Motor neuron (in vitro differentiated cells): ENCODE data around the gene DAG1. TPM values are rescaled to one million over a fixed set of nuclear protein-coding genes. Genes with fewer than 3 reads are reported as not detected.

Source experiments
- ATAC-seq, 8 experiments: fragments of 200-7000 bp; cut with Tn5 transposase; replicated peaks in 6 of 8; 2 replicates each; pipeline ENCODE4 v1.8.0; 2021; ENCODE audit warnings: mild to moderate bottlenecking in 8 of 8, moderate library complexity in 8 of 8
- H3K27ac ChIP-seq, 2 donors: fragments of 250-450 bp; sonication (Bioruptor Pico); 2 replicates each; pipeline ENCODE4 v1.9.0; 2021; ENCODE audit warnings: antibody characterized with exemption in 2 of 2, mild to moderate bottlenecking in 2 of 2, moderate library complexity in 1 of 2
- H3K4me1 ChIP-seq, 2 donors: fragments of 250-450 bp; sonication (Bioruptor Pico); replicated peaks in 1 of 2; 2 replicates each; pipeline ENCODE4 v1.6.1; 2021; ENCODE audit warnings: antibody characterized with exemption in 2 of 2, mild to moderate bottlenecking in 2 of 2, moderate library complexity in 1 of 2
- H3K4me3 ChIP-seq, 5 donors: fragments of 250-450 bp; sonication (Bioruptor Pico); 2 replicates each; pipeline ENCODE4 v1.9.0; 2021; ENCODE audit warnings: antibody characterized with exemption in 5 of 5, mild to moderate bottlenecking in 5 of 5, moderate library complexity in 4 of 5
- WGBS, 10 experiments: fragments of 450-650 bp; shearing (Covaris generic); methylation state at CpG; one replicate each; pipeline ENCODE4 v1.0.0; 2022; 5-methylcytosine and 5-hydroxymethylcytosine counted together
- in situ Hi-C, 9 experiments: fragments of 400-800 bp; cut with MboI; loops; one replicate each; pipeline ENCODE4 v1.15.0; 2021; ENCODE audit warnings: low sequenced_read_pairs in 9 of 9, low pct_unique_long_range_greater_than_20kb in 2 of 9; ENCODE audit not compliant: unreplicated experiment in 9 of 9
- total RNA-seq, 8 experiments: library from RNA; unstranded; fragments of 300-600 nt; gene quantifications; 2 replicates each; pipeline versions ENCODE4 v1.2.3 to v1.2.4, GENCODE V29; 2022

Gene DAG1
- 10 to 100 TPM; 21.6 to 69.1 (median 37.5) TPM for total RNA-seq

DNA sequence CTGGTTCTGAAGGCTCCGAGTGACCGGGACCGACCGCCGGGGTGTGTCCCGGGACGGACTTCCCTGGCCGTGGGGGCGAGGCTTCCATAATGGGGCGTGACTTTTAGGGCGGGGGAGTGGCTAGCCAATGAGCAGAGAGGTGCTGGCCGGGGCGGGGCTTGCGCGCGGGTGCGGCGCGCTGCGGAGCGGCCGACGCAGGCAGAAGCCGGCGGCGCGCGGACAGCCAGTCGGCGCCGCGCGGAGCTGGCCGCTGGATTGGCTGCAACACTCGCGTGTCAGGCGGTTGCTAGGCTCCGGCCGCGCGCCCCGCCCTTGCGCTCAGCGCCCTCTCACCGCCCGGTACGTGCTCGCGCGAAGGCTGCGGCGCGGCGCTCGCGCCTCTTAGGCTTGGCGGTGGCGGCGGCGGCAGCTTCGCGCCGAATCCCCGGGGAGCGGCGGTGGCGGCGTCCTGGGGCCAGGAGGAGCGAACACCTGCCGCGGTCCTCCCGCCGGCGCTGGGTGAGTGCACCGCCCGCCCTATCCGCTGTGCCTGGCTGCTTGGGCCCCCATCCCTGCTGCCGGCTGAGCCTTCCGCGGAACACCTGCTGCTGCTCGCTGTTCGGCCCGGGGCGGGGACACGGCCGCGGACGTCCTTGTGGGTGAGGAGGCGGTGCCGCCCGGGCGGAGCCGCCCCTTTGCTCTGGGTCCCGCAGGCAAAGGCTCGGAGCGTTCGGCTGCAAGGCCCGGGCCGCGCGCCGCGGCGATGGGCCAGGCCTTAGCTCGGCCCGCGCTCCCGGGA lies at the start of gene DAG1:
Gene DAG1, plus strand, starts transcription at position 332 of the 778 bp plus-strand sequence. CDS start 40,268 bp downstream, outside the sequence.
- Histone ChIP-seq H3K4me1 (peaks cover 14 to 18% of the 10 kb centered on the region in 2 donors), H3K4me3 (peak within 1 kb of the TSS; percentile 61 to 97 (median 72)), H3K27ac (peak within 1 kb of the TSS; percentile 81 to 93)
- ATAC-seq: peak; percentile 77 to 92 (median 90)
- WGBS, 10 experiments: 0% methylated on average over 1 to 4 of the region's 108 CpGs; no CpG with 5 or more reads in 6 of the 10 experiments
- in situ Hi-C loops: no loop called here

DNA sequence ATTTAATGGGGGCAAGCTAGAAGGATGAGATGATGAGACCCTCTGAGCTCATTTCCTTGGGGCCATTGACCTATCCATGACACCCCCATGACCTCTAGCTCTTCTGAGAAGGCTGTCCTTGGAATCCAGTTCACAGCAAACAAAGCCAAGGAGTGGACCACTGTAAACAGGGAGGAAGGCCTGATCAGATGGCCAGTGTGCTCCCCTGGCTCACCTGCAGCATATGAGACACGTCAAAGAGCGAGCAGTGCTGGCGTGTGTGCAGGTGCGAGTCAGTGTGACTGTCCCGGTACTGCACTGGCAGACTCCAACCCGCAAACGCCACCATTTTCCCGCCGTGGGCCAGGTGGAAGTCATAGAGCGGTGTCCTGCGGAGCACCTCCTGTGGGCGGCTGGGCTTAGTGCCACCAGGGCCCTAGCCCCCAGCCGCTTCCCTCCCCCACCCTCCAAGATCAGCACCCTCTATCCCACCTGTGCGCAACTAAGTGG lies 48.1 kb upstream of the DAG1 start:
- Histone ChIP-seq H3K27ac (peak overlapping the region; percentile 54 to 60), H3K4me1 (no peaks in the 10 kb centered on the region), H3K4me3 (peak overlapping the region; percentile 34 to 48 (median 38))
- peak in 5 of 8 experiments; percentile 46 to 76 (median 67) for ATAC-seq
- in situ Hi-C loops: no loop called here
- 28 to 50% methylated on average over 2 of the region's 14 CpGs; no CpG with 5 or more reads in 8 of the 10 experiments for whole genome bisulfite sequencing, 10 experiments

DNA sequence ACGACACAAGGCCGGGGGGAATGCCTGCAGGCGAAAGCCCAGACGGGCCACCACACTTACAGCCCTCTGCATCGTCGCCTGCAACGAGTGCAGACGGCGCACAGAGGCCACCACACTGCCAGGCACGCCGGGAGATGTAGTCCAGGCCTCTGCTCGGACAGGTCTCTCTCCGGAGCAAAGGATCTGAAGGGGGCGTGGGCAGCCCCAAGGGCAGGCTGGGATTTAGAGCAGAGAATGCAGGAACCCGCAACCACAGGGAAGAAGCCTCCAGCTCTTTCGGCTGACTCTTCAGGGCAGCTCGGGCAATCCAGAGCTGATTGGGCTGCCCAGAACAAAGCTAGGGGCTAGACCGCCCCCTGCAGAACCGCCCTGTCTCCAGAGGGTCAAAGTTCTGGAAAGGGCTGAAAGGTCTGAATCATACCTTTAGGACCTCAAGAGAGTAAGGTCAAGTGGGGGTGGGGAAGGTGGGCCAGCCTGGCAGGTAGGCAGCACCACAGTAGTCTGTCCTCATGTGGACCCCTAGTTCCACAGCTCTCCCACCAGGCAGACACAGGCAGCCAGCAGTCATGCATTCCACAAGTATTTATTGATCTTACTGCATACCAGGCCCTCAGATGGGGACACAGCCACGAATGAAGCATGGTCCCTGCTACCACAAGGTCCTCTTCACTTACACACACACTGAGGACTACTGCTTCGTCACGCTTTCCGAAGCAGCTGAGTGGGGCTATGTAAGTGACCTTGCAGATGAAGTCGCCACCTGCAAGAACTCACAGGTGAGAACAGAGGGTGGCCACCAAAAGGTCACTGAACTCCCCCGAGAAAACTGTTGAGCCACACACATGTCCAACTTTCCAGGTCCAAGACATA lies 47.5 kb upstream of the DAG1 start, which contains the start of gene AMT:
Gene AMT, minus strand, starts transcription at position 95 of the 870 bp plus-strand sequence. Its CDS starts 23 bp downstream, at position 72.
- ATAC-seq: peak in 6 of 8 experiments; percentile 59 to 96 (median 90)
- in situ Hi-C loops: no loop called here
- WGBS, 10 experiments: 50 to 100% (median 93%) methylated on average over 1 to 4 of the region's 25 CpGs; no CpG with 5 or more reads in 5 of the 10 experiments
- no peaks in the 10 kb centered on the region for H3K4me1 ChIP-seq
- H3K27ac ChIP-seq: peak within 1 kb of the TSS; percentile 54 to 60
- H3K4me3 ChIP-seq: peak within 1 kb of the TSS; percentile 34 to 48 (median 38)

DNA sequence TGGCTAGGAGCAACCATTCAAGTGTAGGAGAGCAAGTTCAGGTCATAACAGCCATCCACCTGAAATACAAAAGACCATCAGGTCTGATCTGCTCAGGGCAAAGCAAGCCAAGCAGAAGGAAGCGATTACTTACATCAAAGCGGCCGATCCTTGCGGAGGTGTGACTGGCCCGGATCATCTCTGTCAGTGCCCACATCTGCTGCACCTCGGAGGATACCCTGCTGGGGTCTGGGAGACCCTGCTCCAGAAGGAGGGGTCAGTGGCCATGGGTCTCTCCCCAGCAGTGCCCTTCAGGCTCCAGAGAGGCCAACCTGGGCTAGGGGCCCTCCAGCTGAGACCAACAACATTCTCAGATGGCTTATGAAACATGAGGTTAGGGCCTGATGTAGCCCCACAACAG lies 45.3 kb upstream of the DAG1 start:
- ATAC-seq: no peak
- H3K4me3 ChIP-seq: no peak overlapping the region
- in situ Hi-C loops: loop anchor here in 4 of 9 experiments (25.0 kb wide), 3 partner anchors 88 to 438 kb away; partner anchors contain the start of genes CCDC71 (in 2 of the 4), KLHDC8B (in 2 of the 4), USP4 (in 2 of the 4) and P4HTM (in 1 of the 4)
- no peak overlapping the region for H3K27ac ChIP-seq
- 20 to 94% methylated on average over 1 to 6 of the region's 6 CpGs; no CpG with 5 or more reads in 8 of the 10 experiments for WGBS, 10 experiments
- H3K4me1 ChIP-seq: peaks cover 4 to 5% of the 10 kb centered on the region in 2 donors

DNA sequence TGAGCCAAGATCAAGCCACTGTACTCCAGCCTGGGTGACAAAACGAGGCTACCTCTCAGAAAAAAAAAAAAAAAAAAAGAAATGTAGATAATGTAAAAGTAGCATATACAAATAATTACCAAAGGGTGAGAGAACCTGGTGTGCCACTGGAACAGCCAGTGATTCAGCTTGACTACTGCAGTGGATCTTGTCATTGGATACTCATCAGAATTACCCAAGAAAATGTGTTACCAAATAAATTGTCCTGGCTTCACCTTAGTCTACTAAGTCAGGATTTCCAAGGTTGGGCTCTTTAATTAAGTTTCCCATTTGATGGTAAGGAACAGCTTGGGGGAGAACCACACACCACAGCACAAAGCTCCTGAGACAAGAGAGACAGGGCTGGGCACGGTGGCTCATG lies 42.5 kb upstream of the DAG1 start:
- 60 to 100% (median 100%) methylated on average over 1 to 2 of the region's 2 CpGs; no CpG with 5 or more reads in 1 of the 10 experiments for WGBS, 10 experiments
- H3K4me1 ChIP-seq: peaks cover 4 to 5% of the 10 kb centered on the region in 2 donors
- in situ Hi-C loops: loop anchor here in 4 of 9 experiments (25.0 kb wide), 3 partner anchors 90 to 440 kb away; partner anchors contain the start of genes CCDC71 (in 2 of the 4), KLHDC8B (in 2 of the 4), USP4 (in 2 of the 4) and P4HTM (in 1 of the 4)
- H3K4me3 ChIP-seq: no peak overlapping the region
- no peak overlapping the region for H3K27ac ChIP-seq
- ATAC-seq: no peak

DNA sequence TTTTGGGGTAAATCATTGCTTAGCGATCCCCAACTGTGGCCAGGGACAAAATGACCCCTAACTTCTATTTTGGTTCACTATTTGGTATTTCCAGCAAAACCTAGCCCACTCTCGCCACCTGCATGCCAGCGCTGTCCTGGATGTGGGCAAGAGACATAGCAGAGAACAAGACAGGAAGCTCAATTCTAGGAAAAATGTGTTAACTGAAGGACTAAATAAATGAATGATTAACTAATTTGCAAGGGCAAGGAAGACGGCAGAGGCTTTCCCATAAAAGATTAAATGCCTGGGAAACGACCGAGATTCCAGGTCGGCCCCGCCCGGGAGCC lies 41.4 kb upstream of the DAG1 start:
- H3K4me1 ChIP-seq: peaks cover 4 to 5% of the 10 kb centered on the region in 2 donors
- WGBS, 10 experiments: 0 to 28% (median 13%) methylated on average over 1 to 8 of the region's 9 CpGs; no CpG with 5 or more reads in 2 of the 10 experiments
- H3K27ac ChIP-seq: peak overlapping the region; percentile 88 to 91
- peak overlapping the region; percentile 58 to 85 (median 68) for H3K4me3 ChIP-seq
- ATAC-seq: peak in 5 of 8 experiments; percentile 1 to 6 (median 3)
- in situ Hi-C loops: loop anchor here in 4 of 9 experiments (25.0 kb wide), 3 partner anchors 91 to 441 kb away; partner anchors contain the start of genes CCDC71 (in 2 of the 4), KLHDC8B (in 2 of the 4), USP4 (in 2 of the 4) and P4HTM (in 1 of the 4)

DNA sequence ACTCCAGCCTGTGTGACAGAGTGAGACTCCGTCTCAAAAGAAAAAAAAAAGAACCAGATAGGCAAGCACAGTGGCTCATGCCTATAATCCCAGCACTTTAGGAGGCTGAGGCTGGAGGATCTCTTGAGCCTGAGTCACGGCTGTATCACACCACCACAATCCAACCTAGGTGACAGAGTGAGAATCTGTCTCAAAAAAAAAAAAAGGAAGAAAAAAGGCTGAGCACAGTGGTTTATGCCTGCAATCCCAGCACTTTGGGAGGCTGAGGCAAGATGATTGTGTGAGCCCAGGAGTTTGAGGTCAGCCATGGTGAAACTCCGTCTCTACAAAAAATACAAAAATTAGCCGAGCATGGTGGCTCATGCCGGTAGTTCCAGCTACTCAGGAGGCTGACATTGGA lies 35.3 kb upstream of the DAG1 start:
- 43 to 100% (median 86%) methylated on average over 1 to 4 of the region's 5 CpGs; no CpG with 5 or more reads in 3 of the 10 experiments for WGBS, 10 experiments
- ATAC-seq: no peak
- Histone ChIP-seq H3K4me1 (no peaks in the 10 kb centered on the region), H3K4me3 (no peak overlapping the region), H3K27ac (no peak overlapping the region)
- in situ Hi-C loops: loop anchor here in 4 of 9 experiments (25.0 kb wide), 3 partner anchors 97 to 447 kb away; partner anchors contain the start of genes CCDC71 (in 2 of the 4), KLHDC8B (in 2 of the 4), USP4 (in 2 of the 4) and P4HTM (in 1 of the 4)

DNA sequence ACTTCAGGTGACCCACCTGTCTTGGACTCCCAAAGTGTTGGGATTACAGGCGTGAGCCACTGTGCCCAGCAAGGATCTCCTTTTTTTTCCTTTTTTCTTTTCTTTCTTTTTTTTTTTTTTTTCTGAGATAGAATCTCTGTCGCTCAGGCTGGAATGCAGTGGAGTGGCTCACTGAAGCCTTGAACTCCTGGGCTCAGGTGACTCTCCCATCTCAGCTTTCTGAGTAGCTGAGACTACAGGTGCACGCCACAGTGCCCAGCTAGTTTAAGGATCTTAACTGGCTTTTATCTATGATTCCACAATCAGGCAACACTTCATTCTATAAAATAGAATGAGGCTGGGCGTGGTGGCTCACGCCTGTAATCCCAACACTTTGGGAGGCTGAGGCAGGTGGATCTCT lies 24.7 kb upstream of the DAG1 start:
- in situ Hi-C loops: loop anchor here in 4 of 9 experiments (10.0 to 25.0 kb wide), 4 partner anchors 108 to 461 kb away; partner anchors contain the start of genes CCDC71 (in 2 of the 4), KLHDC8B (in 2 of the 4), USP4 (in 2 of the 4) and P4HTM (in 1 of the 4)
- Histone ChIP-seq H3K4me1 (peaks cover 0 to 2% of the 10 kb centered on the region in 2 donors), H3K27ac (no peak overlapping the region), H3K4me3 (no peak overlapping the region)
- no peak for ATAC-seq
- WGBS, 10 experiments: 60 to 100% (median 88%) methylated on average over 1 to 3 of the region's 5 CpGs; no CpG with 5 or more reads in 2 of the 10 experiments

DNA sequence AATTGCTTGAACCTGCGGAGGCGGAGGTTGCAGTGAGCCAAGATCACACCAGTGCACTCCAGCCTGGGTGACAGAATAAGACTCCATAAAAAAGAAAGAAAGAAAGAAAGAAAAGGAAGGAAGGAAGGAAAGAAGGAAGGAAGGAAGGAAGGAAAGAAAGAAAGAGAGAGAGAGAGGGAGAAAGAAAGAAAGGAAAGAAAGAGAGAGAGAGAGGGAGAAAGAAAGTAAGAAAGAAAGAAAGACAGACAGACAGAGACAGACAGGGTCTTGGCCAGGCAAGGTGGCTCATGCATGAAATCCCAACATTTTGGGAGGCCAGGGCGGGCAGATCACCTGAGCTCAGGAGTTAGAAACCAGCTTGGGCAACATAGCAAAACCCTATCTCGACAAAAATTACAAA lies 16.4 kb upstream of the DAG1 start:
- H3K27ac ChIP-seq: no peak overlapping the region
- WGBS, 10 experiments: 72 to 100% (median 88%) methylated on average over 1 to 4 of the region's 4 CpGs; no CpG with 5 or more reads in 3 of the 10 experiments
- H3K4me3 ChIP-seq: no peak overlapping the region
- in situ Hi-C loops: no loop called here
- ATAC-seq: no peak
- H3K4me1 ChIP-seq: peaks cover 0 to 3% of the 10 kb centered on the region in 2 donors

DNA sequence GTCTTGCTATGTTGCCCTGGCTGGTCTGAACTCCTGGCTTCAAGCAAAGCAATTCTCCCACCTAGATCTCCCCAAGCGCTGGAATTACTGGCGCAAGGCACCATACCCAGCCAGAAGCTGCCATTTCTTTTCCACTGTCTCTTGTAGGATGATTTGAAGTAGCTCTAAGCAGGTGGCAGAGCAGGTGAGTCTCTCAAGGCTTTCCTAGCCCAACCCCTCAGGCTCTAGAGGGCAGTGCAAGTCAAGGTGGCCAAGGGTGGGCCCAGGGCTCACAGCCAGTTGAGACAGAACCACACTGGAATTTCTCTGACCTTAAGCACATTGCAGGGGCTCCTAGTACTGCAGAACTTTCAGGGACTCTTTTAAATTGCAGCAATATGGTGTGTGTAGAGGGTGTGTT lies 15.6 kb upstream of the DAG1 start:
- no peak overlapping the region for H3K27ac ChIP-seq
- peaks cover 0 to 9% of the 10 kb centered on the region in 2 donors for H3K4me1 ChIP-seq
- peak; percentile 27 to 76 (median 54) for ATAC-seq
- in situ Hi-C loops: no loop called here
- no peak overlapping the region for H3K4me3 ChIP-seq
- WGBS, 10 experiments: 58 to 94% (median 86%) methylated on average over 2 of the region's 2 CpGs; no CpG with 5 or more reads in 7 of the 10 experiments

DNA sequence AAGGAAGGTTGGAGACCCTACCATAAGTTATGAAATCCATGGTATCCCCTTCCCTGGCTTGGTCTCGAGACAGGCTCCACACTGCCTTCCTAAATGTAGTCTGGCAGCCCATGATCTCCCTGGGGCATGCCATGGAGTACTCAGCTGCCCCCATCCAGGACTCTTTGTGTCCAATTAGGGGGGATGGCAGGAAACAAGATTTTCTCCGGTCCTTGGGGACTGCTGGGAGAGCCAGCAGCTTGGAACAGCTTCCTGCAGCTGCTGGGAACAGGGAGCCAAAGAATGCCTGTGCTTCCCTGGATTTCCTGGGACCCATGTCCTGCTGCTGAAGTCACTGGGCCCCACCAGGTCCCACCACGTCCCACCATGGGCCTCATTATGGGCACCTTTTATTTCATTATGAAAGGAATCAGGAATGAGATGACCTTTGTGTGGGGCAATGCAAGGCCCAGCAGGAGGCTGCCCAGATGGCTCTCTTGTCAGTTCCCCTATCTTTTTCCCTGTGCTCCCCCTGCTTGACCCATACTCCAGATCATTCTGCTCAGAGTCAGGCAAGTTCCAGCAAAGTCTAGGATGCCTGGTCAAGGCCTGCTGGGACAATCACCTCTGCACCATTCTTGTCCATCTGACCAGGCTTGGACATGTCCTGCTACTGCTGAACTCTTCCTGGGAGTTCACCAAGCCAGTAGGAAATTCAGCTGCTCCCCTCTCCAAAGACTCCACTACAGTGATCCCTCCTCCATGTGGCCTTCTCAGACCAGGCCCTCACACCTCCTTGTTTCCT lies 15.0 kb upstream of the DAG1 start:
- in situ Hi-C loops: no loop called here
- no peak overlapping the region for H3K27ac ChIP-seq
- peaks cover 0 to 12% of the 10 kb centered on the region in 2 donors for H3K4me1 ChIP-seq
- 50 to 100% (median 76%) methylated on average over 1 to 2 of the region's 3 CpGs; no CpG with 5 or more reads in 5 of the 10 experiments for WGBS, 10 experiments
- peak in 2 of 8 experiments; percentile 7 to 19 for ATAC-seq
- H3K4me3 ChIP-seq: no peak overlapping the region
